Spinal cord (tissue), 10 donors: Measurements from ENCODE around the gene CHAF1A. TPM values are rescaled to one million over a fixed set of nuclear protein-coding genes. Genes with fewer than 3 reads are reported as not detected.

Experiments
- DNase-seq, 6 donors: peaks; one replicate each; pipeline versions ENCODE4 v3.0.0 to v3.0.0-alpha.2; 2013 to 2015; ENCODE audit warnings: low spot score in 6 of 6, low read depth in 4 of 6
- H3K27ac ChIP-seq: one replicate; pipeline ENCODE4 v1.5.1; 2013; ENCODE audit warnings: low read depth, low read length, control low read depth
- H3K27me3 ChIP-seq: one replicate; pipeline ENCODE4 v1.6.1; 2013; ENCODE audit warnings: low read length; ENCODE audit not compliant: control insufficient read depth, insufficient read depth
- H3K36me3 ChIP-seq: one replicate; pipeline ENCODE4 v1.6.1; 2013; ENCODE audit warnings: low read length; ENCODE audit not compliant: control insufficient read depth, insufficient read depth
- H3K4me1 ChIP-seq: one replicate; pipeline ENCODE4 v1.6.1; 2013; ENCODE audit warnings: low read length; ENCODE audit not compliant: control insufficient read depth, insufficient read depth
- H3K4me3 ChIP-seq: one replicate; pipeline ENCODE4 v1.5.1; 2013; ENCODE audit warnings: low read depth, low read length, control low read depth
- H3K9me3 ChIP-seq: one replicate; pipeline ENCODE4 v1.6.1; 2013; ENCODE audit warnings: low read length; ENCODE audit not compliant: control insufficient read depth, insufficient read depth
- WGBS: methylation state at CpG from one replicate; pipeline ENCODE4 v1.1.5; 2013; ENCODE audit warnings: missing lambda C conversion rate; ENCODE audit not compliant: insufficient coverage; 5-methylcytosine and 5-hydroxymethylcytosine counted together
- polyA plus RNA-seq, 2 donors: library from polyadenylated mRNA; unstranded; fragments of 120-200 nt; gene quantifications; one replicate each; pipeline ENCODE4 v1.2.1, GENCODE V29; 2013; ENCODE audit not compliant: insufficient read length in 2 of 2
- total RNA-seq, 2 donors: library from RNA; depleted of rRNA in 1 of 2; stranded (reverse); fragments of 120-200 nt in 1 of 2; fragments of >200 nt in 1 of 2; gene quantifications; one replicate each; pipeline versions ENCODE4 v1.2.3 to v1.2.4, GENCODE V29; 2013 to 2014
- donor health status: healthy.

The CHAF1A gene
- total and polyA plus RNA-seq, 4 donors = 6.2 to 16.9 (median 11.7) TPM

DNA sequence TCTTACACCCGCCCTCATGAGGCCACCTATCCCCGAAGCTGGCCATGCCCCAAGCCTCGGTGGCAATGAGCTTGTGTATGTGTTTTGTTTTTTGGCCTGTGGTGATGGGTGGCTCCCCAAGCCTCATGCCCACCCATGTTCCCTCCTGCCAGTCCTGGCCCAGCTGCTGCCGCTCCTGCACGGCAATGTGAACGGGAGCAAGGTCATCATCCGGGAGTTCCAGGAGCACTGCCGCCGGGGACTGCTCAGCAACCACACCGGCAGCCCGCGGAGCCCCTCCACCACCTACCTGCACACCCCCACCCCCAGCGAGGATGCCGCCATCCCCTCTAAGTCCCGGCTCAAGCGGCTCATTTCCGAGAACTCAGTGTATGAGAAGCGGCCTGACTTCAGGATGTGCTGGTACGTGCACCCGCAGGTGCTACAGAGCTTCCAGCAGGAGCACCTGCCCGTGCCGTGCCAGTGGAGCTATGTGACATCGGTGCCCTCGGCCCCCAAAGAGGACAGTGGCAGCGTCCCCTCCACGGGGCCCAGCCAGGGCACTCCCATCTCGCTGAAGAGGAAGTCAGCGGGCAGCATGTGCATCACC is 30.6 kb downstream of the CHAF1A start:
- Histone ChIP-seq H3K27ac (no peak overlapping the region), H3K27me3 (no peaks in the 10 kb centered on the region), H3K4me3 (no peak overlapping the region), H3K36me3 (peaks cover 83% of the 10 kb centered on the region), H3K4me1 (no peaks in the 10 kb centered on the region), H3K9me3 (no peaks in the 10 kb centered on the region)
- DNase-seq = no peak
- 99% methylated on average over 24 of the region's 28 CpGs for WGBS

DNA sequence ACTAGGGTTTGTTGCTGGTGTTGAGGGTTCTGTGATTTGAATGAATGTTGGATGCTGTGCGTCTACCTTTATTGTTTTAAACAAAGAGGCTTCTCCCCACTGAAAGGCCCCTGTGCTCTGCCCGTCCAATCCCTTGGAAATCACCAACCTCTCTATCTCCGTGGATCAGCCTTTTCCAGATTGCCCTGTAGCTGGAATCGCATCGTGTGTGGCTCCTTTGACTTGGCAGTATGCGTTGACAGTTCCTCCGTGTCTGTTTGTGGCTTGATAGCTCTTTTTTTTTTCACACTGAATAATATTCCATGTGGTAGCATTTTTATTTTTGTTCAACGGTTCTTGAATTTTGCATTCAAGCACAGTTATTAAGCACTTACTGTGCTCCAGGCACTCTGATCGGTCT is 32.0 kb downstream of the CHAF1A start:
- H3K27me3 ChIP-seq = no peaks in the 10 kb centered on the region
- no peak overlapping the region for H3K4me3 ChIP-seq
- H3K36me3 ChIP-seq = peaks cover 71% of the 10 kb centered on the region
- 88% methylated on average over 3 of the region's 9 CpGs for WGBS
- H3K9me3 ChIP-seq = no peaks in the 10 kb centered on the region
- no peak overlapping the region for H3K27ac ChIP-seq
- no peaks in the 10 kb centered on the region for H3K4me1 ChIP-seq
- DNase-seq = peak in 1 of 6 donors; percentile 86

DNA sequence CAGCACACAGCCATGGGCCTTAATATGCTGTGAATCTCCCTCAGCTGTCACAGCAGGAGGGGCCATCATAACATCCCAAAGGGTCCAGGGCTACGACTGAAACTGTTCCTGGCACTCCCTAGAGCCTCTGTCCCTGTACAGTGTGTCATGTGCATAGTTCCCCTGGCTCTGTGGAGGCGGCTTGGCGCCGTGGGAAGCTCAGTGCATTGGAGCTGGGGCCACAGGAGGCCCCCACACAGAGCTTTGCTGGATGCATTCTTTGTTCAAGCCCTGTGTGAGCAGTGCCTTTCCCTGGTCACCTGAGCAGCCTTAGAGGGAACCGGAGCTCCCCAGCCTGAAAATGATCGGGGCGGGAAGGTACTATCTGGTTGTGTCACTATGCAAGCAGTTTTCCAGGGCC is 33.8 kb downstream of the CHAF1A start:
- H3K4me1 ChIP-seq = no peaks in the 10 kb centered on the region
- peaks cover 59% of the 10 kb centered on the region for H3K36me3 ChIP-seq
- H3K27me3 ChIP-seq = no peaks in the 10 kb centered on the region
- WGBS = 90% methylated on average over 7 of the region's 7 CpGs
- H3K4me3 ChIP-seq = no peak overlapping the region
- no peak for DNase-seq
- H3K27ac ChIP-seq = no peak overlapping the region
- H3K9me3 ChIP-seq = no peaks in the 10 kb centered on the region

DNA sequence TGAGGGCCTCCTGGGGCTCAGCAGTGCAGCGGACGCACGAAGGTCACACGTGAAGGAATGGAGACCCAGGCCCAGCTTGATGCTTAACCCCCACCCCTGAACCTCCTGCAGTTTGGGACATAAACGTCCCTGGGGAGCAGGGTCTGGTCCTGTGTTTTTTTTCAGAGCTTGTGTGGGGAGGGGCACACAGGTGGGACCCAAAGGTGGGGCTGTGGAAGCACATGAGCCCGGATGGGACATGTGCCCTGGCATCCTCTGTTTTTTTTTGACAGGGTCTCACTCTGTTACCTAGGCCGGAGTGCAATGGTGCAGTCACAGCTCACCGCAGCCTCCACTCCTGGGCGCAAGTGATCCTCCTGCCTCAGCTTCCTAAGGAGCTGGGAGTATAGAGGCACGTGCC is 34.7 kb downstream of the CHAF1A start:
- no peak for DNase-seq

DNA sequence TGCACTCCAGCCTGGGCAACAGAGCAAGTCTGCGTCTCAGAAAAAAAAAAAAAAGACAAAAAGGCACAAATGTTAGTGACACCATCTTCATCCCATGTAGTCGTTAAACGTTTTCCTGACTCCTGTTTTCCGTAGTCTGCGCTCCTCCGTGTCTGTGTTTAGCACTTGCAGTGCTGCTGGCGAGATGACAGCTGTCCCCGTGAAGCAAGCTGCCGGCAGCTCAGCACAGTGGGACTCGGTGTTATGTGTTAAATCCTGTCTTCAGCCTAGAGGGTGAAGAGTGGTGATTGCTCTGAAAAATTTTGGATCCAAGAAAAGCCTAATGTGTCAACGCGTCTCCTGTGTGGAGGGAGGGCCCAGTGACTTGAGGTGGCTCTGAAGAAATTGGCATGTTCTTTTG is 36.8 kb downstream of the CHAF1A start:
- Histone ChIP-seq H3K4me1 (peaks cover 5% of the 10 kb centered on the region), H3K4me3 (no peak overlapping the region), H3K9me3 (no peaks in the 10 kb centered on the region), H3K36me3 (peaks cover 55% of the 10 kb centered on the region), H3K27ac (no peak overlapping the region), H3K27me3 (no peaks in the 10 kb centered on the region)
- peak in 1 of 6 donors; percentile 92 for DNase-seq
- 92% methylated on average over 11 of the region's 12 CpGs for WGBS

More for the DNA sequence above, 34.7 kb downstream of the CHAF1A start:
- no peaks in the 10 kb centered on the region for H3K4me1 ChIP-seq
- no peaks in the 10 kb centered on the region for H3K9me3 ChIP-seq
- WGBS = 91% methylated on average over 8 of the region's 10 CpGs
- no peak overlapping the region for H3K4me3 ChIP-seq
- no peaks in the 10 kb centered on the region for H3K27me3 ChIP-seq
- peaks cover 54% of the 10 kb centered on the region for H3K36me3 ChIP-seq
- no peak overlapping the region for H3K27ac ChIP-seq

DNA sequence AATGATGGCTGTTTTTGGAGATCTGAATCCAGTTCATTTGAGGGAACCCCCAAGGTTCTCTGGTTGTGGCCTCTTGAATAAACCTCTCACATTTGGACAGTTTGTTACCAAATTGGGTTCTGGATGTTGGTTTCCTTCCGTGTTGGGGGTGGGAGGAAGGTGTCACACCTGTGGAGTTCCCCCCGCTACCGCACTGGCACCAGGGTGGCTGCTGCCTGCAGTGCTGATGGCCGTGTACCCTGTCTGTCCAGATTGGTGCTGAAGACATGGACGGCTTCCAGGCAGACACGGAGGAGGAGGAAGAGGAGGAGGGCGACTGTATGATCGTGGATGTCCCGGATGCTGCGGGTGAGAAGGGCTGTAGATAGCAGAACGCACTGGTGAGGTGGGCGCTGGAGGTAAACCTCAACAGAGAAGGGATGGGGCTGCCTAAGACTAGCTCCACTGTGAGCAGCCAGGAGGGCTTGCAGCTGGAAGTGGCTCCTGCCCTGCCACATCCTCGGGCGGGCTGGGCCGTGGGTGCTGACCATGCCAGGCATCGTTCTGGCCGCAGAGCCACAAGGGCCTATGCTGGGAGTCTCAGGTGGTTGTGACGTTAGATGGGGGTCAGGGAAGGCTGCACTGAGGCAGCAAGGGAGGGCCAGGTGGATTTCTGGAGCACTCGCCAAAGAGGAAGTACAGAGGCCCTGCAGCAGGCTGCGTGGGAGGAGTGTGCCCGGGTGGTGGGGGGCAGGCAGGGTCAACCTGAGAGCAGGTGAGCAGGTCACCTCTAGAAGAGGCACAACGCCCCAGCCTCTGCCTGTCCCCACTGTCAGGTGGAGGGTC is 39.8 kb downstream of the CHAF1A start:
- H3K36me3 ChIP-seq = peaks cover 62% of the 10 kb centered on the region
- no peak overlapping the region for H3K4me3 ChIP-seq
- DNase-seq = no peak
- H3K9me3 ChIP-seq = no peaks in the 10 kb centered on the region
- H3K27ac ChIP-seq = no peak overlapping the region
- no peaks in the 10 kb centered on the region for H3K27me3 ChIP-seq
- peaks cover 5% of the 10 kb centered on the region for H3K4me1 ChIP-seq
- 91% methylated on average over 22 of the region's 22 CpGs for WGBS

DNA sequence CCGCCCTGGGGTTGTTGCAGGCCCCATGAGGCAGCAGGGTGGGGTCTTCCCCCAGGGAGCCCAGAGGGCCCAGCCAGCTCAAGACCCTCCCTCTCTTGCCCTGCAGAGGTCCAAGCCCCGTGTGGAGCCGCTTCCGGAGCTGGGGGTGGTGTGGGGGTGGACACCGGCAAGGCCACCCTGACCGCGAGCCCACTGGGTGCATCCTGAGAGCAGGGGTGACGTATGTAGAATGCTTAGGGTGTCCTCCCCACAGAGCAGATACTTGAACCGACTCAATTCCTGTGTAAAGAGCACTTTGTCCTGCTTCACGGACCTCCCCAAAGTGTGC is 40.3 kb downstream of the CHAF1A start:
- DNase-seq = no peak
- Histone ChIP-seq H3K27me3 (no peaks in the 10 kb centered on the region), H3K4me3 (no peak overlapping the region), H3K27ac (no peak overlapping the region), H3K4me1 (peaks cover 5% of the 10 kb centered on the region), H3K9me3 (no peaks in the 10 kb centered on the region), H3K36me3 (peaks cover 65% of the 10 kb centered on the region)
- WGBS = 90% methylated on average over 4 of the region's 10 CpGs

DNA sequence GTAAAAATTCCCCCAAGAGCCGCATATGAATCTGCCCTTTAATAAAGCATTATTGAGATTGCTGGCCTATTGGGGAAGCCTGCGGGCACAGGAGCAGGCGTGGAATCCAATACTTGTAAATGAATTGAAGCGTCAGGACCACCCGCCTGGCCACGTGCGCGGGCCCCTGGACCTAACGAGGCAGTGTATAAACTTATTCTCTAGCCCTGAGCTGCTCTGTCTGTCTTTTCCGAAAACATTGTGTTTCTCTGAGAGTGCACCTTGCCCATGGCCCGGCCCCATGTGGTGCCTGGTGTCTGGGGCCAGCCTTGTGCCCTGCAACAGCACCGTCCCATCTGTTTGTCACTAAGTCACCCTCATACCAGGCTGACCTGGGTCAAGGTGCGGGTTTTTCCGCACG is 40.7 kb downstream of the CHAF1A start:
- no peaks in the 10 kb centered on the region for H3K9me3 ChIP-seq
- peaks cover 69% of the 10 kb centered on the region for H3K36me3 ChIP-seq
- no peak overlapping the region for H3K27ac ChIP-seq
- peaks cover 5% of the 10 kb centered on the region for H3K4me1 ChIP-seq
- no peaks in the 10 kb centered on the region for H3K27me3 ChIP-seq
- WGBS = 76% methylated on average over 11 of the region's 15 CpGs
- no peak overlapping the region for H3K4me3 ChIP-seq
- DNase-seq = no peak

DNA sequence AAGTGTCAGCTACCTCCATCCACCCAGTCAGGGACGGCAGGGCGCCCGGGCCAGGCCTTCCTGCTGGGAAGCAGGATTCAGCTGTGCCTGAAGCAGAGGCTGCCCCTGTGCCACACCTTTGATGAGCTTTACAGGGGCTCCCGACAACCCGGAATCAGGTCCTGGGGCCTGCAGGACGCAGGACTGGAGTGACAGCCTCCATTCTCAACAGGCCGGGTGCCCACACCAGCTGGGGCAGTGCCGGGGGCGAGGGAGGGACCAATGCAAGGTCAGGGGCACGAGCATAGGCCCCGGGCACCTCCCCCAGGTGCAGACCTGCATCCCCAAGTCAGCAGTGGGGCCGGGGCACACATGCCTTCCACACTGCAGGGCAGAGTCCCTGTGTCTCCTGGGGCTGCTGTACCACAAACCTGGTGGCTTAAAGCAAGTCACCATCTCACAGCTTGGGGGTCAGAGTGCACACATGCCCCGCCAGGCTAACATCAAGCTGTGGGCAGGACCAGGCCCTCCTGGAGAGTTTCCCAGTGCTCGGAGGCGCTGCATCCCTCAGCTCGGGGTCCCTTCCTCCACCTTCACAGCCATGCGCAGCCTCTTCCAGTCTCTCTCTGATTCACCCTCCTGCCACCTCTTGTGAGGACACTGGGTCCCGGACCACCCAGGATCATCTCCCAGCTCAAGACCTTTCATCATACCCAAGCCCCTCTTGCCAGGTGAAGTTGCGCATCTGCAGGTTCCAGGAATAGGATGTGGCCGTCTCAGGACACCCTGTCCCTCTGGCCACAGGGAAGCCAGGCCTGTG is 41.7 kb downstream of the CHAF1A start:
- H3K4me3 ChIP-seq = no peak overlapping the region
- H3K9me3 ChIP-seq = no peaks in the 10 kb centered on the region
- H3K4me1 ChIP-seq = peaks cover 13% of the 10 kb centered on the region
- no peaks in the 10 kb centered on the region for H3K27me3 ChIP-seq
- peaks cover 79% of the 10 kb centered on the region for H3K36me3 ChIP-seq
- no peak overlapping the region for H3K27ac ChIP-seq
- DNase-seq = no peak
- 79% methylated on average over 20 of the region's 20 CpGs for WGBS
